HEK293 (cell line): Measurements from ENCODE around the gene B3GLCT.

ENCODE experiments used
- CTCF ChIA-PET: fragments of 350-600 bp; formaldehyde crosslinking; extraction: SDS; loops from one replicate; lab custom pipeline; 2021; ENCODE audit warnings: antibody characterized with exemption; lab: Yijun Ruan, JAX
- POLR2A ChIA-PET: fragments of 300-600 bp; formaldehyde crosslinking; extraction: SDS; loops from one replicate; lab custom pipeline; 2020; ENCODE audit warnings: antibody characterized with exemption, inconsistent platforms; lab: Yijun Ruan, JAX
- H3K27ac ChIP-seq: fragments of 200-500 bp; sonication (Bioruptor generic); 2 replicates; pipeline ENCODE4 v1.5.1; 2014; ENCODE audit warnings: low read depth, low read length, control low read depth, inconsistent platforms; ENCODE audit errors: extremely low read depth
- H3K36me3 ChIP-seq, 2 experiments: fragments of 200-500 bp in 1 of 2; sonication (Bioruptor generic) in 1 of 2; 1 replicate in 1 of 2; 2 replicates in 1 of 2; pipeline ENCODE4 v1.5.1; 2014 to 2017; ENCODE audit warnings: inconsistent platforms in 2 of 2, low read length in 2 of 2; ENCODE audit not compliant: control insufficient read depth in 2 of 2, insufficient read depth in 1 of 2
- H3K4me1 ChIP-seq: fragments of 200-500 bp; sonication (Bioruptor generic); 2 replicates; pipeline ENCODE4 v1.5.1; 2014; ENCODE audit warnings: mild to moderate bottlenecking, low read length, inconsistent platforms; ENCODE audit not compliant: control insufficient read depth, insufficient read depth
- H3K4me3 ChIP-seq: 2 replicates; pipeline ENCODE4 v1.5.1; 2011; ENCODE audit warnings: low read depth, mild to moderate bottlenecking, control low read depth, low read length, moderate library complexity
- H3K9me3 ChIP-seq: fragments of 200-500 bp; sonication (Bioruptor generic); 2 replicates; pipeline ENCODE4 v1.5.1; 2014; ENCODE audit warnings: low read depth, low read length, inconsistent platforms; ENCODE audit not compliant: control insufficient read depth, insufficient read depth
- GLIS2 ChIP-seq: fragments of 450-650 bp; formaldehyde crosslinking; IDR thresholded peaks from 2 replicates; pipeline ENCODE4 v1.5.1; 2016; ENCODE audit warnings: missing biosample characterization, missing genetic modification characterization
- MEIS1 ChIP-seq: sonication (generic); formaldehyde crosslinking; IDR thresholded peaks from 2 replicates; pipeline ENCODE4 v1.8.1; 2022; ENCODE audit warnings: missing genetic modification reagents, mild to moderate bottlenecking, borderline replicate concordance
- REPIN1 ChIP-seq: fragments of 450-650 bp; formaldehyde crosslinking; IDR thresholded peaks from 2 replicates; pipeline ENCODE4 v1.5.1; 2017; ENCODE audit warnings: missing biosample characterization, missing genetic modification characterization, low read depth
- TSHZ1 ChIP-seq: fragments of 450-650 bp; formaldehyde crosslinking; IDR thresholded peaks from 2 replicates; pipeline ENCODE4 v1.5.1; 2016; ENCODE audit warnings: missing biosample characterization, missing genetic modification characterization, borderline replicate concordance
- YY1 ChIP-seq: fragments of 450-650 bp; formaldehyde crosslinking; IDR thresholded peaks from 2 replicates; pipeline ENCODE4 v1.5.1; 2018; ENCODE audit warnings: missing biosample characterization, missing genetic modification characterization
- ZBTB48 ChIP-seq: fragments of 450-650 bp; formaldehyde crosslinking; IDR thresholded peaks from 2 replicates; pipeline ENCODE4 v1.5.1; 2016; ENCODE audit warnings: missing biosample characterization, missing genetic modification characterization
- ZNF121 ChIP-seq: fragments of 450-650 bp; formaldehyde crosslinking; IDR thresholded peaks from 2 replicates; pipeline ENCODE4 v1.5.1; 2016; ENCODE audit warnings: missing biosample characterization, missing genetic modification characterization
- ZNF132 ChIP-seq: fragments of 450-650 bp; formaldehyde crosslinking; IDR thresholded peaks from 2 replicates; pipeline ENCODE4 v1.5.1; 2017; ENCODE audit warnings: missing biosample characterization, missing genetic modification characterization, borderline replicate concordance
- ZNF157 ChIP-seq: fragments of 450-650 bp; formaldehyde crosslinking; IDR thresholded peaks from 2 replicates; pipeline ENCODE4 v1.5.1; 2016; ENCODE audit warnings: missing biosample characterization, missing genetic modification characterization
- ZNF202 ChIP-seq: fragments of 450-650 bp; formaldehyde crosslinking; IDR thresholded peaks from 2 replicates; pipeline ENCODE4 v1.5.1; 2016; ENCODE audit warnings: missing biosample characterization, missing genetic modification characterization, borderline replicate concordance
- ZNF221 ChIP-seq: fragments of 450-650 bp; formaldehyde crosslinking; IDR thresholded peaks from 2 replicates; pipeline ENCODE4 v1.5.1; 2017; ENCODE audit warnings: missing biosample characterization, missing genetic modification characterization, borderline replicate concordance
- ZNF274 ChIP-seq, 2 experiments: fragments of 200-500 bp in 1 of 2; fragments of 450-650 bp in 1 of 2; sonication (Bioruptor generic) in 1 of 2; formaldehyde crosslinking in 1 of 2; IDR thresholded peaks; 2 replicates each; pipeline versions ENCODE4 v1.5.1 to v1.6.1; 2014 to 2016; ENCODE audit warnings: borderline replicate concordance in 1 of 2, inconsistent platforms in 1 of 2, low read length in 1 of 2, missing biosample characterization in 1 of 2, missing genetic modification characterization in 1 of 2
- ZNF341 ChIP-seq: fragments of 450-650 bp; formaldehyde crosslinking; IDR thresholded peaks from 2 replicates; pipeline ENCODE4; 2016; ENCODE audit warnings: low read depth, missing biosample characterization, missing genetic modification characterization
- ZNF354C ChIP-seq: fragments of 450-650 bp; formaldehyde crosslinking; IDR thresholded peaks from 2 replicates; pipeline ENCODE4 v1.5.1; 2016; ENCODE audit warnings: missing biosample characterization, missing genetic modification characterization, low read depth, borderline replicate concordance
- ZNF391 ChIP-seq: fragments of 450-650 bp; formaldehyde crosslinking; IDR thresholded peaks from 2 replicates; pipeline ENCODE4 v1.5.1; 2016; ENCODE audit warnings: low read depth, missing biosample characterization, missing genetic modification characterization, borderline replicate concordance
- ZNF423 ChIP-seq: fragments of 450-650 bp; formaldehyde crosslinking; IDR thresholded peaks from 2 replicates; pipeline ENCODE4 v1.5.1; 2016; ENCODE audit warnings: missing biosample characterization, missing genetic modification characterization
- ZNF473 ChIP-seq: fragments of 450-650 bp; formaldehyde crosslinking; IDR thresholded peaks from 2 replicates; pipeline ENCODE4 v1.5.1; 2017; ENCODE audit warnings: missing biosample characterization, missing genetic modification characterization
- ZNF501 ChIP-seq: fragments of 450-650 bp; formaldehyde crosslinking; IDR thresholded peaks from 2 replicates; pipeline ENCODE4 v1.5.1; 2016; ENCODE audit warnings: missing biosample characterization, missing genetic modification characterization
- ZNF549 ChIP-seq: fragments of 450-650 bp; IDR thresholded peaks from 2 replicates; pipeline ENCODE4 v1.5.1; 2018; ENCODE audit warnings: missing biosample characterization, missing genetic modification characterization, mild to moderate bottlenecking, inconsistent platforms, moderate library complexity
- ZNF660 ChIP-seq: fragments of 450-650 bp; IDR thresholded peaks from 2 replicates; pipeline ENCODE4 v1.5.1; 2018; ENCODE audit warnings: missing biosample characterization, mild to moderate bottlenecking, missing genetic modification characterization
- ZNF776 ChIP-seq: fragments of 450-650 bp; formaldehyde crosslinking; IDR thresholded peaks from 2 replicates; pipeline ENCODE4 v1.5.0; 2017; ENCODE audit warnings: missing biosample characterization, missing genetic modification characterization, borderline replicate concordance
- ZSCAN16 ChIP-seq: fragments of 450-650 bp; formaldehyde crosslinking; IDR thresholded peaks from 2 replicates; pipeline ENCODE4 v1.5.1; 2016; ENCODE audit warnings: missing biosample characterization, missing genetic modification characterization
- TF ChIP-seq, protein P1 (sequence below): fragments of 450-650 bp; formaldehyde crosslinking; IDR thresholded peaks from 2 replicates; pipeline ENCODE4 v1.5.1; 2016; ENCODE audit warnings: missing biosample characterization, missing genetic modification characterization

Gene B3GLCT

GRCh38 chr13:31240921-31241320 lies 41.1 kb downstream of the B3GLCT start:
- ChIA-PET CTCF (no interaction called here), POLR2A (no interaction called here)
- no peak overlapping the region for H3K27ac ChIP-seq
- no peaks in the 10 kb centered on the region for H3K9me3 ChIP-seq
- H3K36me3 ChIP-seq = no peaks in the 10 kb centered on the region
- no peak overlapping the region for H3K4me3 ChIP-seq
- no peaks in the 10 kb centered on the region for H3K4me1 ChIP-seq
- TF ChIP-seq TSHZ1 (no peak), ZNF391 (tag by site-specific recombination) (no peak), ZNF132 (tag by site-specific recombination) (no peak), ZNF221 (no peak), ZNF354C (tag by site-specific recombination) (no peak), ZNF202 (tag by site-specific recombination) (no peak), ZNF423 (no peak), ZSCAN16 (tag by site-specific recombination) (no peak), ZNF157 (tag by site-specific recombination) (no peak), ZNF341 (tag by site-specific recombination) (no peak), ZBTB48 (no peak), ZNF660 (tag by site-specific recombination) (no peak), ZNF274 (IDR thresholded peaks at IDR 0.05; ENCODE audit: low read length) (no peak), ZNF274 (tag by site-specific recombination; IDR thresholded peaks at IDR 0.05; ENCODE audit: borderline replicate concordance) (no peak), GLIS2 (tag by site-specific recombination) (no peak), ZNF121 (tag by site-specific recombination) (no peak), REPIN1 (tag by site-specific recombination) (no peak), ZNF549 (tag by site-specific recombination) (no peak)
- TF ChIP-seq, protein P1, sequence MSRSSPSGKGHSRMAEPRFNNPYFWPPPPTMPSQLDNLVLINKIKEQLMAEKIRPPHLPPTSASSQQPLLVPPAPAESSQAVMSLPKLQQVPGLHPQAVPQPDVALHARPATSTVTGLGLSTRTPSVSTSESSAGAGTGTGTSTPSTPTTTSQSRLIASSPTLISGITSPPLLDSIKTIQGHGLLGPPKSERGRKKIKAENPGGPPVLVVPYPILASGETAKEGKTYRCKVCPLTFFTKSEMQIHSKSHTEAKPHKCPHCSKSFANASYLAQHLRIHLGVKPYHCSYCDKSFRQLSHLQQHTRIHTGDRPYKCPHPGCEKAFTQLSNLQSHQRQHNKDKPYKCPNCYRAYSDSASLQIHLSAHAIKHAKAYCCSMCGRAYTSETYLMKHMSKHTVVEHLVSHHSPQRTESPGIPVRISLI (tag by site-specific recombination) = no peak

DNA sequence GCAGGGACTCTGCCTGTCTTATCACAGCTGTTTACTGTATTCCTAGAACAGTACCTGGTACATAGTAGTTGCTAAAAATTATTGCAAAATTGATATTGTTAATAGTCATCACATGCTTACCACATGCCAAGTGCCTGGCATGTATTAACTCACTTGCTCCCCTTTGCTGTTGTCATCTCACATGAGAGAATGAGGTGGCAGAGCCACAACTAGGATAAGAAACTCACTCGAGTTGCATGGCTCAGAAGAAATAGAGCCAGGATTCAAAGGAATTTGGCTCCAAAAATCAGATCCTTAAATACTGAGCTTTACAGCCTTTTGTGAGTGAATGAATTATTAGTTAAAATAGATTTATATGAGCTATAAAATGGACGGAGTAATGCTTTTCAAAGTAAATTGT lies 42.6 kb downstream of the B3GLCT start:
- POLR2A ChIA-PET = no interaction called here
- Histone ChIP-seq H3K4me1 (no peaks in the 10 kb centered on the region), H3K27ac (no peak overlapping the region), H3K36me3 (no peaks in the 10 kb centered on the region), H3K9me3 (no peaks in the 10 kb centered on the region), H3K4me3 (no peak overlapping the region)
- CTCF ChIA-PET = interaction anchor here (2.5 kb wide), 1 partner anchor 182 kb away, joined by 12 read pairs; no protein-coding TSS in a partner anchor
- TF ChIP-seq ZNF423 (no peak), ZNF776 (tag by site-specific recombination) (no peak), MEIS1 (no peak), TSHZ1 (no peak), ZNF501 (tag by site-specific recombination) (no peak), ZNF473 (no peak), YY1 (no peak)
